ENCODE data around the gene INPP5D. TPM values are rescaled to one million over a fixed set of nuclear protein-coding genes. Genes with fewer than 3 reads are reported as not detected.
A peak's percentile ranks its signal among the peaks of the same experiment; 100 is the strongest.

INPP5D gene
- polyA plus RNA-seq, 1 donor (not counting 4 experiments of a cell fraction or from before 2014, with no cell fraction given): 7.5 TPM

GRCh38 chr2:233035426-233036161 lies 24.5 kb upstream of the INPP5D start:
- FAIRE-seq: peak; percentile 81

GRCh38 chr2:233036162-233036838 lies 23.8 kb upstream of the INPP5D start:
- Histone ChIP-seq H3K4me2 (ENCODE audit: control insufficient read depth, extremely low read depth, insufficient read depth, low read depth, low read length) (no peak overlapping the region), H3K4me3 (ENCODE audit: control insufficient read depth in 2 of 3, extremely low read depth in 1 of 3, insufficient read depth in 2 of 3, low read depth in 1 of 3, low read length in 3 of 3) (no peak overlapping the region), H2AFZ (ENCODE audit: control insufficient read depth, low read length) (no peak overlapping the region), H3K9me1 (ENCODE audit: control insufficient read depth, extremely low read depth, insufficient read depth, low read length) (no peaks in the 10 kb centered on the region), H3K36me3 (ENCODE audit: control insufficient read depth in 2 of 2, extremely low read depth in 1 of 2, insufficient read depth in 2 of 2, low read length in 2 of 2) (no peaks in the 10 kb centered on the region), H3K9me3 (ENCODE audit: control insufficient read depth, low read depth, low read length) (peaks cover 3% of the 10 kb centered on the region), H3K9ac (ENCODE audit: control insufficient read depth, extremely low read depth, insufficient read depth, low read length) (no peak overlapping the region), H3K4me1 (ENCODE audit: control insufficient read depth, extremely low read depth, insufficient read depth, low read length) (peaks cover 12% of the 10 kb centered on the region), H4K20me1 (ENCODE audit: control insufficient read depth, extremely low read depth, insufficient read depth, low read length) (no peaks in the 10 kb centered on the region), H3K27me3 (ENCODE audit: control insufficient read depth, extremely low read depth, insufficient read depth, low read length) (no peaks in the 10 kb centered on the region), H3K27ac (ENCODE audit: control insufficient read depth, insufficient read depth, low read length) (no peak overlapping the region), H3K79me2 (ENCODE audit: control insufficient read depth, insufficient read depth, low read length) (no peaks in the 10 kb centered on the region)
- no peak for FAIRE-seq
- no peak for DNase-seq (ENCODE audit: low read depth, low spot score)
- TF ChIP-seq EZH2 (IDR thresholded peaks at IDR 0.05; ENCODE audit: low read length) (no peak), CTCF (optimal IDR thresholded peaks at IDR 0.05 in 1 of 3, IDR thresholded peaks at IDR 0.05 in 1 of 3, conservative IDR thresholded peaks at IDR 0.05 in 1 of 3; ENCODE audit: extremely low read depth in 1 of 3, insufficient read depth in 2 of 3, low read length in 3 of 3) (no peak)
- dilution Hi-C loops (cut with MboI; ENCODE audit: extremely low pct_ligation_motif_present, low sequenced_read_pairs): no loop called here

More at GRCh38 chr2:233035426-233036161, 24.5 kb upstream of the INPP5D start:
- no peak overlapping the region for H2AFZ ChIP-seq (ENCODE audit: control insufficient read depth, low read length)
- peaks cover 12% of the 10 kb centered on the region for H3K4me1 ChIP-seq (ENCODE audit: control insufficient read depth, extremely low read depth, insufficient read depth, low read length)
- no peaks in the 10 kb centered on the region for H3K36me3 ChIP-seq (ENCODE audit: control insufficient read depth in 2 of 2, extremely low read depth in 1 of 2, insufficient read depth in 2 of 2, low read length in 2 of 2)
- no peaks in the 10 kb centered on the region for H4K20me1 ChIP-seq (ENCODE audit: control insufficient read depth, extremely low read depth, insufficient read depth, low read length)
- TF ChIP-seq EZH2 (IDR thresholded peaks at IDR 0.05; ENCODE audit: low read length): no peak
- no peak for TF ChIP-seq CTCF (optimal IDR thresholded peaks at IDR 0.05 in 1 of 3, IDR thresholded peaks at IDR 0.05 in 1 of 3, conservative IDR thresholded peaks at IDR 0.05 in 1 of 3; ENCODE audit: extremely low read depth in 1 of 3, insufficient read depth in 2 of 3, low read length in 3 of 3)
- H3K27ac ChIP-seq (ENCODE audit: control insufficient read depth, insufficient read depth, low read length): no peak overlapping the region
- no peak overlapping the region for H3K4me3 ChIP-seq (ENCODE audit: control insufficient read depth in 2 of 3, extremely low read depth in 1 of 3, insufficient read depth in 2 of 3, low read depth in 1 of 3, low read length in 3 of 3)
- H3K9me3 ChIP-seq (ENCODE audit: control insufficient read depth, low read depth, low read length): peaks cover 3% of the 10 kb centered on the region
- no peak overlapping the region for H3K9ac ChIP-seq (ENCODE audit: control insufficient read depth, extremely low read depth, insufficient read depth, low read length)
- no peaks in the 10 kb centered on the region for H3K79me2 ChIP-seq (ENCODE audit: control insufficient read depth, insufficient read depth, low read length)
- DNase-seq (ENCODE audit: low read depth, low spot score): no peak
- H3K27me3 ChIP-seq (ENCODE audit: control insufficient read depth, extremely low read depth, insufficient read depth, low read length): no peaks in the 10 kb centered on the region
- no peak overlapping the region for H3K4me2 ChIP-seq (ENCODE audit: control insufficient read depth, extremely low read depth, insufficient read depth, low read depth, low read length)
- dilution Hi-C loops (cut with MboI; ENCODE audit: extremely low pct_ligation_motif_present, low sequenced_read_pairs): no loop called here
- H3K9me1 ChIP-seq (ENCODE audit: control insufficient read depth, extremely low read depth, insufficient read depth, low read length): no peaks in the 10 kb centered on the region
